Hepatocyte (in vitro differentiated cells): ENCODE results near the gene ADORA2A.

Source experiments
- EZH2 ChIP-seq: fragments of 200-600 bp; sonication (generic); IDR thresholded peaks from 2 replicates; pipeline ENCODE4 v1.6.1; 2016; ENCODE audit warnings: antibody characterized with exemption, mild to moderate bottlenecking, borderline replicate concordance
- EZH2phosphoT487 ChIP-seq: fragments of 200-600 bp; sonication (generic); IDR thresholded peaks from one replicate; pipeline ENCODE4 v1.6.1; 2018; ENCODE audit warnings: antibody characterized with exemption, mild to moderate bottlenecking, low read depth, moderate library complexity; ENCODE audit not compliant: unreplicated experiment, severe bottlenecking
- TF ChIP-seq, protein P1 (sequence below): fragments of 200-600 bp; sonication (generic); IDR thresholded peaks from 2 replicates; pipeline ENCODE4 v1.5.1; 2016; ENCODE audit warnings: antibody characterized with exemption, mild to moderate bottlenecking; ENCODE audit not compliant: poor library complexity

DNA sequence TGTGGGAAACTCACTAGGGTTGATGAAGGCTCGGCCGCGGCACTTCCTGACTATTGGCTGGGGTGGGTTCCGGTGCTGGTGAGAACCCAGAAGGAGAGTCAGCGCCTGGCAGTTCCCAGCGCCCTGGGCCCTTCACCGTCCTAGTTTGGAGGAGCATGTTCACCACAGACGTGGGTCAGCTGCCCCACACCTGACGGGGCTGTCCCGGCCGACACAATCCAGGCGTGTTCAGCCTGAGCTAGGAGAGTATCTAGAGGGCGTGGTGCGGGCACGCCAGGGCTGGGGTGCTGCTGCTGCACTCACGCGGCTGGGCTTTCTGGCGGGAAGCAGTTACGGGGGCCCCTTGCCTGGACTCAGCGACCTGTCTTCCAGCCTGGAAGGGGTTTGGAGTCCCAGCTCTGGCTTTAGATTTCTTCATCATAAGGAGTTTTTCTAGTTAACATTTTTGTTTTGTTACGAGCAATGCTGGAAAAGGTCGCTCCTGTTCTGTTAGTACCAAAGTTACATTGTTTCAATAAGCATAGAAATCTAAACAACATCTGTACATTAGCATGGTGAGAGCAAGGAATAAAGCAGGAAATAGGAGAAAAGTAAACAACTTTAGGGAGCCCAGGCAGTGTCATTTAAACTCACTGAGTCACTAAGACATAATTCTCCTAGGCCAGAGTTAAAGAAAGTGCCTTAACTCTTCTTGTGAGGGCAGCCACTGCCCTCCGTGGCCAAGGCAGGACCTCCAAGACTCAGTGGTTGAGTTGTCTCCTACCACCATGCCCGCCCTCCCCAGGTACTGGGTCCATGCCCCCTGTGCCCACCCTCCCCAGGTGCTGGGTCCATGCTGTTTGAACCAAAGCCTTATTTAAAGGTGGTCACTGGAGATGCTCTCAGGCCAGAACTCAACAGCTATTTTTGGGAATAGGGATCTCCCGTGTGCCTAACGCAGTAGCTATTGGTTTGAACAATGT is 12.1 kb upstream of the ADORA2A start:
- TF ChIP-seq, protein P1, sequence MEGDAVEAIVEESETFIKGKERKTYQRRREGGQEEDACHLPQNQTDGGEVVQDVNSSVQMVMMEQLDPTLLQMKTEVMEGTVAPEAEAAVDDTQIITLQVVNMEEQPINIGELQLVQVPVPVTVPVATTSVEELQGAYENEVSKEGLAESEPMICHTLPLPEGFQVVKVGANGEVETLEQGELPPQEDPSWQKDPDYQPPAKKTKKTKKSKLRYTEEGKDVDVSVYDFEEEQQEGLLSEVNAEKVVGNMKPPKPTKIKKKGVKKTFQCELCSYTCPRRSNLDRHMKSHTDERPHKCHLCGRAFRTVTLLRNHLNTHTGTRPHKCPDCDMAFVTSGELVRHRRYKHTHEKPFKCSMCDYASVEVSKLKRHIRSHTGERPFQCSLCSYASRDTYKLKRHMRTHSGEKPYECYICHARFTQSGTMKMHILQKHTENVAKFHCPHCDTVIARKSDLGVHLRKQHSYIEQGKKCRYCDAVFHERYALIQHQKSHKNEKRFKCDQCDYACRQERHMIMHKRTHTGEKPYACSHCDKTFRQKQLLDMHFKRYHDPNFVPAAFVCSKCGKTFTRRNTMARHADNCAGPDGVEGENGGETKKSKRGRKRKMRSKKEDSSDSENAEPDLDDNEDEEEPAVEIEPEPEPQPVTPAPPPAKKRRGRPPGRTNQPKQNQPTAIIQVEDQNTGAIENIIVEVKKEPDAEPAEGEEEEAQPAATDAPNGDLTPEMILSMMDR: no peak
- no peak for TF ChIP-seq EZH2phosphoT487
- TF ChIP-seq EZH2: no peak
